A673 (cell line): ENCODE measurements around the gene ZNF385C.

Experiments
- CTCF ChIP-seq: fragments of 300-800, 200-600 bp; sonication (generic); conservative IDR thresholded peaks from 2 replicates; pipeline ENCODE4 v1.5.1; 2017; ENCODE audit warnings: low read depth, mild to moderate bottlenecking, antibody characterized with exemption, low read length, moderate library complexity, mixed read lengths
- EZH2 ChIP-seq: fragments of 200-600 bp; sonication (generic); IDR thresholded peaks from 2 replicates; pipeline ENCODE4 v1.6.1; 2017; ENCODE audit warnings: borderline replicate concordance, low read depth, mild to moderate bottlenecking, mixed read lengths, antibody characterized with exemption, low read length; ENCODE audit not compliant: poor library complexity, severe bottlenecking

- TF ChIP-seq EZH2 = no peak
- no peak for TF ChIP-seq CTCF
Observed at GRCh38 chr17:41986634-41987033, 111.6 kb downstream of the ZNF385C start.
